ENCODE measurements around the gene ZNF566. TPM values are rescaled to one million over a fixed set of nuclear protein-coding genes. Genes with fewer than 3 reads are reported as not detected.
A peak's percentile ranks its signal among the peaks of the same experiment; 100 is the strongest.

Gene ZNF566
- total and polyA plus RNA-seq, 2 of the 13 experiments (the other 11 are each of a cell fraction or from before 2014, with no cell fraction given), result 4.8 to 13.7 TPM

DNA sequence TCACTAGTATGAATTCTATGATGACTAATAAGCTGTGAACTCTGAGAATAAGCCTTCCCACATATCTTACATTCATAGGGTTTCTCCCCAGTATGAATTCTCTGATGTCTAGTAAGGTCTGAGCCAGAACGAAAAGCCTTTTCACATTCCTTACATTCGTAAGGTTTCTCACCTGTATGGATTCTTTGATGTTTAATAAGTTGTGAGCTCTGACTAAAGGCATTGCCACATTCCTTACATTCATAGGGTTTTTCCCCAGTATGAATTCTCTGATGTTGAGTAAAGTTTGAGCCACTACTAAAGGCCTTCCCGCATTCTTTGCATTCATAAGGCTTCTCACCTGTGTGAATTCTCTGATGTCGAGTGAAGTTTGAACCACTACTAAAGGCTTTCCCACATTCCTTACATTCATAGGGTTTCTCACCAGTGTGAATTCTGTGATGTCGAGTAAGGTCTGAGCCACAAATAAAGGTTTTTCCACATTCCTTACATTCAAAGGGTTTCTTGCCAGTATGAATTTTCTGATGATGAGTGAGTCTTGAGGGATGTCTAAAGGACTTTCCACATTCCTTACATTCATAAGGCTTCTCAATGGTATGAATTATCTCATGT, 40.2 kb downstream of the ZNF566 start:
- Histone ChIP-seq H3K27ac (ENCODE audit: extremely low read length, insufficient read depth, low read length) (no peak overlapping the region), H3K9ac (ENCODE audit: insufficient read depth, low read depth, low read length) (no peak overlapping the region), H3K4me3 (replicated peaks in 1 of 3; ENCODE audit: insufficient read depth in 1 of 3, low read depth in 2 of 3, low read length in 3 of 3) (no peak overlapping the region), H2AFZ (ENCODE audit: low read length) (no peak overlapping the region), H3K79me2 (ENCODE audit: insufficient read depth, low read length) (no peaks in the 10 kb centered on the region), H3K4me1 (ENCODE audit: insufficient read depth, low read length) (no peaks in the 10 kb centered on the region), H3K27me3 (ENCODE audit: control insufficient read depth in 1 of 2, insufficient read depth in 2 of 2, low read length in 2 of 2) (no peaks in the 10 kb centered on the region), H3K9me3 (ENCODE audit: low read length) (peaks cover 88% of the 10 kb centered on the region), H4K20me1 (ENCODE audit: insufficient read depth, low read length) (no peaks in the 10 kb centered on the region), H3K36me3 (replicated peaks in 1 of 2; ENCODE audit: control insufficient read depth in 1 of 2, insufficient read depth in 2 of 2, low read length in 2 of 2) (peaks cover 6 to 40% of the 10 kb centered on the region in 2 experiments; a peak in 4 of 5 replicates), H3K4me2 (ENCODE audit: low read depth, low read length) (no peak overlapping the region)
- ChIA-PET CTCF (ENCODE audit: low intra/inter-chr PET ratio, low total read pairs) (no interaction called here), POLR2A (no interaction called here)
- TF ChIP-seq MXI1 (IDR thresholded peaks at IDR 0.05; ENCODE audit: borderline replicate concordance, low read depth, low read length), result no peak
- TF ChIP-seq ZNF274 (CRISPR knock-in tag; IDR thresholded peaks at IDR 0.05), result peak; percentile 92; the same call in 1 of the 2 replicates
- whole genome bisulfite sequencing (ENCODE audit: low lambda C conversion rate), result 93% methylated on average over 5 of the region's 5 CpGs
- in situ Hi-C loops (cut with HindIII; ENCODE audit: extremely low pct_ligation_motif_present, low pct_unique_long_range_greater_than_20kb) (no loop called here), intact Hi-C loops (cut with micrococcal nuclease; ENCODE audit: unreplicated experiment) (no loop called here)
- FAIRE-seq (no peak), DNase-seq (ENCODE audit: low spot score) (no peak), ATAC-seq (no peak)
- BruUV-seq (replicated peaks), result TSS peak; percentile 25

DNA sequence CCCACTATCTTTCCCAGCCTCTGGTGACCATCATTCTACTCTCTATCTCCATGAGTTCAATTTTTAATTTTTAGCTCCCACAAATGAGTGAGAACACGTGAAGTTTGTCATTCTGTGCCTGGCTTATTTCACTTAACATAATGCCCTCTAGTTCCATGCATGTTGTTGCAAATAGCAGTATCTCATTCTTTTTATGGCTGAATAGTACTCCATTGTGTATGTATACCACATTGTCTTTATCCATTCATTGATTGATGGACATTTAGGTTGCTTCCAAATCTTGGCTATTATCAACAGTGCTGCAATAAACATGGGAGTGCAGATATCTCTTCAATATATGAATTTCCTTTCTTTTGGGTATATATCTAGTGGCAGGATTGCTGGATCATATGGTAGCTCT, 48.0 kb downstream of the ZNF566 start:
- no peak for TF ChIP-seq ESRRA (CRISPR knock-in tag; IDR thresholded peaks at IDR 0.05; ENCODE audit: low read depth)
- TF ChIP-seq ZNF350 (CRISPR knock-in tag; IDR thresholded peaks at IDR 0.05; ENCODE audit: borderline replicate concordance, low read depth), result no peak
- no peak for TF ChIP-seq ZNF883 (CRISPR knock-in tag; IDR thresholded peaks at IDR 0.05; ENCODE audit: not compliant biosample characterization)
- no peak for TF ChIP-seq RARG (CRISPR knock-in tag; IDR thresholded peaks at IDR 0.05; ENCODE audit: low read depth)
- TF ChIP-seq, protein P1, sequence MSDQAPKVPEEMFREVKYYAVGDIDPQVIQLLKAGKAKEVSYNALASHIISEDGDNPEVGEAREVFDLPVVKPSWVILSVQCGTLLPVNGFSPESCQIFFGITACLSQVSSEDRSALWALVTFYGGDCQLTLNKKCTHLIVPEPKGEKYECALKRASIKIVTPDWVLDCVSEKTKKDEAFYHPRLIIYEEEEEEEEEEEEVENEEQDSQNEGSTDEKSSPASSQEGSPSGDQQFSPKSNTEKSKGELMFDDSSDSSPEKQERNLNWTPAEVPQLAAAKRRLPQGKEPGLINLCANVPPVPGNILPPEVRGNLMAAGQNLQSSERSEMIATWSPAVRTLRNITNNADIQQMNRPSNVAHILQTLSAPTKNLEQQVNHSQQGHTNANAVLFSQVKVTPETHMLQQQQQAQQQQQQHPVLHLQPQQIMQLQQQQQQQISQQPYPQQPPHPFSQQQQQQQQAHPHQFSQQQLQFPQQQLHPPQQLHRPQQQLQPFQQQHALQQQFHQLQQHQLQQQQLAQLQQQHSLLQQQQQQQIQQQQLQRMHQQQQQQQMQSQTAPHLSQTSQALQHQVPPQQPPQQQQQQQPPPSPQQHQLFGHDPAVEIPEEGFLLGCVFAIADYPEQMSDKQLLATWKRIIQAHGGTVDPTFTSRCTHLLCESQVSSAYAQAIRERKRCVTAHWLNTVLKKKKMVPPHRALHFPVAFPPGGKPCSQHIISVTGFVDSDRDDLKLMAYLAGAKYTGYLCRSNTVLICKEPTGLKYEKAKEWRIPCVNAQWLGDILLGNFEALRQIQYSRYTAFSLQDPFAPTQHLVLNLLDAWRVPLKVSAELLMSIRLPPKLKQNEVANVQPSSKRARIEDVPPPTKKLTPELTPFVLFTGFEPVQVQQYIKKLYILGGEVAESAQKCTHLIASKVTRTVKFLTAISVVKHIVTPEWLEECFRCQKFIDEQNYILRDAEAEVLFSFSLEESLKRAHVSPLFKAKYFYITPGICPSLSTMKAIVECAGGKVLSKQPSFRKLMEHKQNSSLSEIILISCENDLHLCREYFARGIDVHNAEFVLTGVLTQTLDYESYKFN (CRISPR knock-in tag; conservative IDR thresholded peaks at IDR 0.05), result no peak
- TF ChIP-seq XBP1 (CRISPR knock-in tag; IDR thresholded peaks at IDR 0.05), result no peak
- TF ChIP-seq ZFAT (CRISPR knock-in tag; conservative IDR thresholded peaks at IDR 0.05), result no peak
- Histone ChIP-seq H3K4me3 (replicated peaks in 1 of 3; ENCODE audit: insufficient read depth in 1 of 3, low read depth in 2 of 3, low read length in 3 of 3) (no peak overlapping the region), H3K27me3 (ENCODE audit: control insufficient read depth in 1 of 2, insufficient read depth in 2 of 2, low read length in 2 of 2) (no peaks in the 10 kb centered on the region), H3K79me2 (ENCODE audit: insufficient read depth, low read length) (no peaks in the 10 kb centered on the region), H3K9ac (ENCODE audit: insufficient read depth, low read depth, low read length) (no peak overlapping the region), H3K4me2 (ENCODE audit: low read depth, low read length) (no peak overlapping the region), H3K36me3 (replicated peaks in 1 of 2; ENCODE audit: control insufficient read depth in 1 of 2, insufficient read depth in 2 of 2, low read length in 2 of 2) (no peaks in the 10 kb centered on the region), H3K4me1 (ENCODE audit: insufficient read depth, low read length) (no peaks in the 10 kb centered on the region), H4K20me1 (ENCODE audit: insufficient read depth, low read length) (no peaks in the 10 kb centered on the region), H3K9me3 (ENCODE audit: low read length) (peaks cover 36% of the 10 kb centered on the region), H2AFZ (ENCODE audit: low read length) (no peak overlapping the region), H3K27ac (ENCODE audit: extremely low read length, insufficient read depth, low read length) (no peak overlapping the region)
- DNase-seq (ENCODE audit: low spot score), result no peak
- WGBS (ENCODE audit: low lambda C conversion rate), result 6% methylated on average over 1 of the region's 1 CpG
- ATAC-seq, result no peak
- in situ Hi-C loops (cut with HindIII; ENCODE audit: extremely low pct_ligation_motif_present, low pct_unique_long_range_greater_than_20kb) (no loop called here), intact Hi-C loops (cut with micrococcal nuclease; ENCODE audit: unreplicated experiment) (no loop called here)
- no TSS peak for BruUV-seq (replicated peaks)
- CTCF ChIA-PET (ENCODE audit: low intra/inter-chr PET ratio, low total read pairs), result no interaction called here
- POLR2A ChIA-PET, result no interaction called here
- no peak for FAIRE-seq
